HepG2 (cell line): ENCODE results near the gene DAPK1. TPM values are rescaled to one million over a fixed set of nuclear protein-coding genes. Genes with fewer than 3 reads are reported as not detected.

Source experiments
- ATAC-seq: fragments of 200-7000 bp; cut with Tn5 transposase; 3 replicates; pipeline ENCODE4 v1.9.1; 2020; ENCODE audit warnings: mild to moderate bottlenecking, moderate library complexity
- BruUV-seq: library from RNA; stranded (reverse); fragments of 400-500 nt; replicated peaks from 2 replicates; lab custom pipeline; 2021; lab: Mats Ljungman, UMichigan
- CTCF ChIA-PET: fragments of 300-600 bp; formaldehyde crosslinking; extraction: SDS; loops from one replicate; lab custom pipeline; 2021; ENCODE audit warnings: low total read pairs, inconsistent platforms, low intra/inter-chr PET ratio; lab: Yijun Ruan, JAX
- POLR2A ChIA-PET: fragments of 350-600 bp; sonication (Branson Sonifier 250); formaldehyde crosslinking; loops from one replicate; lab custom pipeline; 2020; ENCODE audit warnings: antibody characterized with exemption, inconsistent platforms; lab: Yijun Ruan, JAX
- DNase-seq: peaks from one replicate; pipeline ENCODE4 v3.0.0-alpha.2; 2015; ENCODE audit warnings: low spot score
- FAIRE-seq: peaks from 3 replicates; lab custom pipeline; 2011; peaks lifted over from hg19 to GRCh38; lab: Jason Lieb, UNC
- H2AFZ ChIP-seq: one replicate; pipeline ENCODE4 v1.6.1; 2011; ENCODE audit warnings: low read length, inconsistent platforms
- H3K27ac ChIP-seq: fragments of 300-600 bp; 3 replicates; pipeline ENCODE4 v1.8.0; 2011; ENCODE audit warnings: mixed run types, mild to moderate bottlenecking, mixed read lengths, low read length, inconsistent platforms; ENCODE audit not compliant: insufficient read depth; ENCODE audit errors: extremely low read length
- H3K27me3 ChIP-seq, 2 experiments: fragments of 200-600 bp in 1 of 2; 2 replicates in 1 of 2; 3 replicates in 1 of 2; pipeline versions ENCODE4 v1.6.0 to v1.8.0; 2011; ENCODE audit warnings: low read length in 2 of 2, mild to moderate bottlenecking in 2 of 2, moderate library complexity in 2 of 2, inconsistent platforms in 1 of 2; ENCODE audit not compliant: insufficient read depth in 2 of 2, control insufficient read depth in 1 of 2
- H3K36me3 ChIP-seq, 2 experiments: fragments of 200-600 bp in 1 of 2; replicated peaks in 1 of 2; 2 replicates in 1 of 2; 3 replicates in 1 of 2; pipeline versions ENCODE4 v1.5.1 to v1.8.0; 2011; ENCODE audit warnings: low read length in 2 of 2, inconsistent platforms in 1 of 2; ENCODE audit not compliant: insufficient read depth in 2 of 2, control insufficient read depth in 1 of 2
- H3K4me1 ChIP-seq: 2 replicates; pipeline ENCODE4 v1.5.1; 2012; ENCODE audit warnings: low read length, inconsistent platforms; ENCODE audit not compliant: insufficient read depth
- H3K4me2 ChIP-seq: 2 replicates; pipeline ENCODE4 v1.6.0; 2011; ENCODE audit warnings: low read depth, low read length, inconsistent platforms
- H3K4me3 ChIP-seq, 3 experiments: fragments of 200-600 bp in 1 of 3; sonication (generic), shearing (Covaris generic) in 1 of 3; replicated peaks in 1 of 3; 2 replicates each; pipeline ENCODE4 v1.5.1; 2011 to 2016; ENCODE audit warnings: low read length in 3 of 3, inconsistent platforms in 2 of 3, low read depth in 2 of 3, mild to moderate bottlenecking in 2 of 3, control low read depth in 1 of 3, mixed read lengths in 1 of 3; ENCODE audit not compliant: insufficient read depth in 1 of 3
- H3K79me2 ChIP-seq: one replicate; pipeline ENCODE4 v1.6.1; 2011; ENCODE audit warnings: low read length, inconsistent platforms; ENCODE audit not compliant: insufficient read depth
- H3K9ac ChIP-seq: 2 replicates; pipeline ENCODE4 v1.6.0; 2011; ENCODE audit warnings: mild to moderate bottlenecking, low read depth, low read length, inconsistent platforms; ENCODE audit not compliant: insufficient read depth
- H3K9me3 ChIP-seq: 2 replicates; pipeline ENCODE4 v1.5.1; 2012; ENCODE audit warnings: mild to moderate bottlenecking, low read length
- H4K20me1 ChIP-seq: 2 replicates; pipeline ENCODE4 v1.6.0; 2011; ENCODE audit warnings: inconsistent platforms, mild to moderate bottlenecking, low read length, moderate library complexity; ENCODE audit not compliant: insufficient read depth
- AGO2 ChIP-seq: fragments of 200-400 bp; formaldehyde crosslinking; optimal IDR thresholded peaks from 2 replicates; pipeline ENCODE3; 2017; ENCODE audit warnings: mild to moderate bottlenecking, low read depth, low read length, moderate library complexity
- FOXK2 ChIP-seq: fragments of 450-650 bp; IDR thresholded peaks from 2 replicates; pipeline ENCODE4 v1.6.1; 2016
- GZF1 ChIP-seq: sonication (generic); formaldehyde crosslinking; IDR thresholded peaks from 2 replicates; pipeline ENCODE4 v1.5.1; 2020; ENCODE audit warnings: mild to moderate bottlenecking, missing genetic modification reagents
- MXD4 ChIP-seq: IDR thresholded peaks from 2 replicates; pipeline ENCODE4 v1.6.1; 2016; ENCODE audit warnings: mild to moderate bottlenecking, missing biosample characterization, missing genetic modification reagents
- PHF5A ChIP-seq: IDR thresholded peaks from one replicate; pipeline ENCODE4 v1.6.1; 2018; ENCODE audit warnings: low read depth, missing genetic modification reagents; ENCODE audit not compliant: unreplicated experiment
- RORA ChIP-seq: sonication (generic); formaldehyde crosslinking; IDR thresholded peaks from 2 replicates; pipeline ENCODE4 v1.5.0; 2020; ENCODE audit warnings: mild to moderate bottlenecking, missing genetic modification reagents, moderate library complexity
- SMARCE1 ChIP-seq: fragments of 450-650 bp; IDR thresholded peaks from 2 replicates; pipeline ENCODE4 v1.6.1; 2017; ENCODE audit warnings: borderline replicate concordance
- TBP ChIP-seq: sonication (generic); formaldehyde crosslinking; IDR thresholded peaks from 2 replicates; pipeline ENCODE4 v1.5.0; 2020; ENCODE audit warnings: missing genetic modification reagents
- YEATS2 ChIP-seq: sonication (generic); formaldehyde crosslinking; IDR thresholded peaks from 2 replicates; pipeline ENCODE4 v1.4.0; 2020; ENCODE audit warnings: missing genetic modification reagents, borderline replicate concordance
- ZFP1 ChIP-seq: IDR thresholded peaks from 2 replicates; pipeline ENCODE4 v1.6.1; 2016
- WGBS: methylation state at CpG from one replicate; pipeline ENCODE4 v1.1.6; 2017; ENCODE audit warnings: low lambda C conversion rate; 5-methylcytosine and 5-hydroxymethylcytosine counted together
- in situ Hi-C: cut with HindIII; loops from 2 replicates; pipeline ENCODE4 v1.10.0; 2017; ENCODE audit warnings: low pct_unique_long_range_greater_than_20kb; ENCODE audit not compliant: extremely low pct_ligation_motif_present
- intact Hi-C: fragments of 100-400 bp; cut with micrococcal nuclease; formaldehyde crosslinking; loops from one replicate; pipeline ENCODE4 v1.10.0; 2022; ENCODE audit not compliant: unreplicated experiment
- polyA plus RNA-seq, 8 experiments: library from polyadenylated mRNA; depleted of rRNA in 3 of 8; stranded (reverse) in 7 of 8; unstranded in 1 of 8; fragments of >200 nt; fragmentation: Illumina TruSeq in 4 of 8; extraction: Trizol in 4 of 8; gene quantifications; 2 replicates each; pipeline versions ENCODE4 v1.2.1 to v1.2.3, GENCODE V29; 2011 to 2016; ENCODE audit warnings: low read depth in 4 of 8, missing spikeins in 1 of 8, mixed read lengths in 1 of 8; ENCODE audit not compliant: insufficient read depth in 1 of 8
- total RNA-seq, 5 experiments: library from RNA; depleted of rRNA; stranded (reverse); fragments of >200 nt; fragmentation: Illumina TruSeq; extraction: Trizol; gene quantifications; 2 replicates each; pipeline ENCODE4 v1.2.3, GENCODE V29; 2016; ENCODE audit warnings: low read depth in 1 of 5
- TF ChIP-seq, protein P1 (sequence below): IDR thresholded peaks from 2 replicates; pipeline ENCODE4 v1.6.1; 2012; ENCODE audit warnings: low read depth, low read length, improper control_type of control experiment
- TF ChIP-seq, protein P2 (sequence below): sonication (generic); formaldehyde crosslinking; IDR thresholded peaks from 2 replicates; pipeline ENCODE4 v1.9.0; 2022; ENCODE audit warnings: missing genetic modification reagents, mild to moderate bottlenecking, borderline replicate concordance
- TF ChIP-seq, protein P3 (sequence below): IDR thresholded peaks from 2 replicates; pipeline ENCODE4 v1.6.1; 2016
- TF ChIP-seq, protein P4 (sequence below): sonication (generic); formaldehyde crosslinking; IDR thresholded peaks from 2 replicates; pipeline ENCODE4 v1.4.0; 2020; ENCODE audit warnings: missing genetic modification reagents
- TF ChIP-seq, protein P5 (sequence below): sonication (generic); formaldehyde crosslinking; IDR thresholded peaks from 2 replicates; pipeline ENCODE4 v1.4.0; 2020; ENCODE audit warnings: low read depth, missing genetic modification reagents

Gene DAPK1
- total and polyA plus RNA-seq, 2 of the 13 experiments (the other 11 are each of a cell fraction or from before 2014, with no cell fraction given), result 35.7 to 35.9 TPM

DNA sequence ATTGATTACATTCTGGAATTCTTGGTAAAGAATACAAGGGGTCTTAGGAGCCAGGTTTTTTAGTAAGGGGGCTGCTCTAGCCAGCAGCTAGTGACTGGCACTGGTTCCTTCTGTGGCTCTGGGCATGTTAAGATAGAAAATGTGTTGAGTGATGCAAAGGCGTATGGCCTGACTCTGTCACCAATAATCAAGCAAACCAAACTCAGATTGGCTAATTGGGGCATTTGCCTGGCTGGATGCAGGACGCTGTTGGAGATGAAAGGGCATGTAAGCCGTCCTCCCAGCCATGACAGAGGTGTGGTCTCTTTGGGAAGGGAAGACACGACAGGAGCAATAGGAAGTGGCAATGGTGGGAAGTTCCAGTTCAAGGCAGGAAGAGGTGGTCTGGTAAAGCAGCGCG lies 140.6 kb downstream of the DAPK1 start:
- ChIA-PET CTCF (no interaction called here), POLR2A (no interaction called here)
- H3K4me3 ChIP-seq, result no peak overlapping the region
- in situ Hi-C loops (no loop called here), intact Hi-C loops (no loop called here)
- no peaks in the 10 kb centered on the region for H3K79me2 ChIP-seq
- no peak for FAIRE-seq
- no peak for TF ChIP-seq PHF5A (CRISPR knock-in tag)
- TF ChIP-seq, protein P1, sequence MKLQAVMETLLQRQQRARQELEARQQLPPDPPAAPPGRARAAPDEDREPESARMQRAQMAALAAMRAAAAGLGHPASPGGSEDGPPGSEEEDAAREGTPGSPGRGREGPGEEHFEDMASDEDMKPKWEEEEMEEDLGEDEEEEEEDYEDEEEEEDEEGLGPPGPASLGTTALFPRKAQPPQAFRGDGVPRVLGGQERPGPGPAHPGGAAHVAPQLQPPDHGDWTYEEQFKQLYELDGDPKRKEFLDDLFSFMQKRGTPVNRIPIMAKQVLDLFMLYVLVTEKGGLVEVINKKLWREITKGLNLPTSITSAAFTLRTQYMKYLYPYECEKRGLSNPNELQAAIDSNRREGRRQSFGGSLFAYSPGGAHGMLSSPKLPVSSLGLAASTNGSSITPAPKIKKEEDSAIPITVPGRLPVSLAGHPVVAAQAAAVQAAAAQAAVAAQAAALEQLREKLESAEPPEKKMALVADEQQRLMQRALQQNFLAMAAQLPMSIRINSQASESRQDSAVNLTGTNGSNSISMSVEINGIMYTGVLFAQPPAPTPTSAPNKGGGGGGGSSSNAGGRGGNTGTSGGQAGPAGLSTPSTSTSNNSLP, result no peak
- TF ChIP-seq, protein P2, sequence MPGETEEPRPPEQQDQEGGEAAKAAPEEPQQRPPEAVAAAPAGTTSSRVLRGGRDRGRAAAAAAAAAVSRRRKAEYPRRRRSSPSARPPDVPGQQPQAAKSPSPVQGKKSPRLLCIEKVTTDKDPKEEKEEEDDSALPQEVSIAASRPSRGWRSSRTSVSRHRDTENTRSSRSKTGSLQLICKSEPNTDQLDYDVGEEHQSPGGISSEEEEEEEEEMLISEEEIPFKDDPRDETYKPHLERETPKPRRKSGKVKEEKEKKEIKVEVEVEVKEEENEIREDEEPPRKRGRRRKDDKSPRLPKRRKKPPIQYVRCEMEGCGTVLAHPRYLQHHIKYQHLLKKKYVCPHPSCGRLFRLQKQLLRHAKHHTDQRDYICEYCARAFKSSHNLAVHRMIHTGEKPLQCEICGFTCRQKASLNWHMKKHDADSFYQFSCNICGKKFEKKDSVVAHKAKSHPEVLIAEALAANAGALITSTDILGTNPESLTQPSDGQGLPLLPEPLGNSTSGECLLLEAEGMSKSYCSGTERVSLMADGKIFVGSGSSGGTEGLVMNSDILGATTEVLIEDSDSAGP, result no peak
- no peak for TF ChIP-seq FOXK2
- TF ChIP-seq, protein P3, sequence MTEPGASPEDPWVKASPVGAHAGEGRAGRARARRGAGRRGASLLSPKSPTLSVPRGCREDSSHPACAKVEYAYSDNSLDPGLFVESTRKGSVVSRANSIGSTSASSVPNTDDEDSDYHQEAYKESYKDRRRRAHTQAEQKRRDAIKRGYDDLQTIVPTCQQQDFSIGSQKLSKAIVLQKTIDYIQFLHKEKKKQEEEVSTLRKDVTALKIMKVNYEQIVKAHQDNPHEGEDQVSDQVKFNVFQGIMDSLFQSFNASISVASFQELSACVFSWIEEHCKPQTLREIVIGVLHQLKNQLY, result no peak
- TF ChIP-seq, protein P4, sequence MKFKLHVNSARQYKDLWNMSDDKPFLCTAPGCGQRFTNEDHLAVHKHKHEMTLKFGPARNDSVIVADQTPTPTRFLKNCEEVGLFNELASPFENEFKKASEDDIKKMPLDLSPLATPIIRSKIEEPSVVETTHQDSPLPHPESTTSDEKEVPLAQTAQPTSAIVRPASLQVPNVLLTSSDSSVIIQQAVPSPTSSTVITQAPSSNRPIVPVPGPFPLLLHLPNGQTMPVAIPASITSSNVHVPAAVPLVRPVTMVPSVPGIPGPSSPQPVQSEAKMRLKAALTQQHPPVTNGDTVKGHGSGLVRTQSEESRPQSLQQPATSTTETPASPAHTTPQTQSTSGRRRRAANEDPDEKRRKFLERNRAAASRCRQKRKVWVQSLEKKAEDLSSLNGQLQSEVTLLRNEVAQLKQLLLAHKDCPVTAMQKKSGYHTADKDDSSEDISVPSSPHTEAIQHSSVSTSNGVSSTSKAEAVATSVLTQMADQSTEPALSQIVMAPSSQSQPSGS, result no peak
- no peak for TF ChIP-seq GZF1 (CRISPR knock-in tag)
- TF ChIP-seq AGO2, result no peak
- no peak for TF ChIP-seq TBP (CRISPR knock-in tag)
- no peak for TF ChIP-seq ZFP1
- TF ChIP-seq, protein P5, sequence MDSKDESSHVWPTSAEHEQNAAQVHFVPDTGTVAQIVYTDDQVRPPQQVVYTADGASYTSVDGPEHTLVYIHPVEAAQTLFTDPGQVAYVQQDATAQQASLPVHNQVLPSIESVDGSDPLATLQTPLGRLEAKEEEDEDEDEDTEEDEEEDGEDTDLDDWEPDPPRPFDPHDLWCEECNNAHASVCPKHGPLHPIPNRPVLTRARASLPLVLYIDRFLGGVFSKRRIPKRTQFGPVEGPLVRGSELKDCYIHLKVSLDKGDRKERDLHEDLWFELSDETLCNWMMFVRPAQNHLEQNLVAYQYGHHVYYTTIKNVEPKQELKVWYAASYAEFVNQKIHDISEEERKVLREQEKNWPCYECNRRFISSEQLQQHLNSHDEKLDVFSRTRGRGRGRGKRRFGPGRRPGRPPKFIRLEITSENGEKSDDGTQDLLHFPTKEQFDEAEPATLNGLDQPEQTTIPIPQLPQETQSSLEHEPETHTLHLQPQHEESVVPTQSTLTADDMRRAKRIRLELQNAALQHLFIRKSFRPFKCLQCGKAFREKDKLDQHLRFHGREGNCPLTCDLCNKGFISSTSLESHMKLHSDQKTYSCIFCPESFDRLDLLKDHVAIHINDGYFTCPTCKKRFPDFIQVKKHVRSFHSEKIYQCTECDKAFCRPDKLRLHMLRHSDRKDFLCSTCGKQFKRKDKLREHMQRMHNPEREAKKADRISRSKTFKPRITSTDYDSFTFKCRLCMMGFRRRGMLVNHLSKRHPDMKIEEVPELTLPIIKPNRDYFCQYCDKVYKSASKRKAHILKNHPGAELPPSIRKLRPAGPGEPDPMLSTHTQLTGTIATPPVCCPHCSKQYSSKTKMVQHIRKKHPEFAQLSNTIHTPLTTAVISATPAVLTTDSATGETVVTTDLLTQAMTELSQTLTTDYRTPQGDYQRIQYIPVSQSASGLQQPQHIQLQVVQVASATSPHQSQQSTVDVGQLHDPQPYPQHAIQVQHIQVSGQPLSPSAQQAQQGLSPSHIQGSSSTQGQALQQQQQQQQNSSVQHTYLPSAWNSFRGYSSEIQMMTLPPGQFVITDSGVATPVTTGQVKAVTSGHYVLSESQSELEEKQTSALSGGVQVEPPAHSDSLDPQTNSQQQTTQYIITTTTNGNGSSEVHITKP (CRISPR knock-in tag), result no peak
- no peak for TF ChIP-seq SMARCE1
- TF ChIP-seq RORA, result no peak
- TF ChIP-seq MXD4, result no peak
- no peak for TF ChIP-seq YEATS2 (CRISPR knock-in tag)
- TF ChIP-seq, all 625 proteins: peak for 0
- Histone ChIP-seq H3K9ac (no peak overlapping the region), H3K27ac (no peak overlapping the region), H3K27me3 (no peaks in the 10 kb centered on the region), H3K4me2 (no peak overlapping the region), H3K36me3 (peaks cover 22 to 63% of the 10 kb centered on the region in 2 experiments), H4K20me1 (0 out of 2 replicates have a peak, but pooled peaks cover 3% of the 10 kb centered on the region), H3K9me3 (no peaks in the 10 kb centered on the region), H3K4me1 (no peaks in the 10 kb centered on the region), H2AFZ (no peak overlapping the region)
- no TSS peak for BruUV-seq
- no peak for ATAC-seq
- no peak for DNase-seq
- WGBS, result 91% methylated on average over 6 of the region's 6 CpGs
